K562 (cell line): ENCODE data around the gene AKT1. TPM values are rescaled to one million over a fixed set of nuclear protein-coding genes. Genes with fewer than 3 reads are reported as not detected.

ENCODE experiments used
- ATAC-seq: fragments of 200-7000 bp; cut with Tn5 transposase; 3 replicates; pipeline ENCODE4 v1.9.1; 2020; ENCODE audit warnings: moderate library complexity
- BruUV-seq: library from RNA; stranded (reverse); fragments of 400-500 nt; replicated peaks from 2 replicates; lab custom pipeline; 2021; lab: Mats Ljungman, UMichigan
- CTCF ChIA-PET: fragments of 300-600 bp; formaldehyde crosslinking; extraction: SDS; loops from one replicate; lab custom pipeline; 2021; ENCODE audit warnings: low intra/inter-chr PET ratio; lab: Yijun Ruan, JAX
- POLR2A ChIA-PET: fragments of 300-600, 350-650 bp; sonication (Branson Sonifier 250); formaldehyde crosslinking; extraction: SDS; loops from one replicate; lab custom pipeline; 2021; ENCODE audit warnings: antibody characterized with exemption, inconsistent platforms; lab: Yijun Ruan, JAX
- DNase-seq, 4 experiments: peaks; one replicate each; pipeline versions ENCODE4 v3.0.0 to v3.0.0-alpha.2; 2011 to 2018; ENCODE audit warnings: low spot score in 3 of 4, mixed read lengths in 3 of 4; ENCODE audit errors: extremely low read depth in 1 of 4
- FAIRE-seq: peaks from 2 replicates; lab custom pipeline; 2011; peaks lifted over from hg19 to GRCh38; lab: Jason Lieb, UNC
- H2AFZ ChIP-seq: 2 replicates; pipeline ENCODE4 v1.6.0; 2011; ENCODE audit warnings: low read depth, low read length, control low read depth, inconsistent platforms
- H3K27ac ChIP-seq: fragments of 200-600 bp; 3 replicates; pipeline ENCODE4 v1.8.0; 2011; ENCODE audit warnings: low read depth, mild to moderate bottlenecking, control low read depth, inconsistent platforms, low read length, moderate library complexity, mixed read lengths; ENCODE audit errors: extremely low read depth
- H3K27me3 ChIP-seq, 2 experiments: fragments of 300-600 bp in 1 of 2; 2 replicates in 1 of 2; 3 replicates in 1 of 2; pipeline versions ENCODE4 v1.6.0 to v1.8.0; 2011; ENCODE audit warnings: inconsistent platforms in 2 of 2, low read length in 2 of 2, mild to moderate bottlenecking in 1 of 2, mixed read lengths in 1 of 2, moderate library complexity in 1 of 2; ENCODE audit not compliant: control insufficient read depth in 2 of 2, insufficient read depth in 2 of 2
- H3K36me3 ChIP-seq: fragments of 300-600 bp; 3 replicates; pipeline ENCODE4 v1.8.0; 2011; ENCODE audit warnings: mild to moderate bottlenecking, low read length, inconsistent platforms; ENCODE audit not compliant: control insufficient read depth, insufficient read depth
- H3K4me1 ChIP-seq, 2 experiments: fragments of 200-600 bp in 1 of 2; replicated peaks in 1 of 2; 2 replicates in 1 of 2; 3 replicates in 1 of 2; pipeline versions ENCODE4 v1.5.1 to v1.8.0; 2011; ENCODE audit warnings: inconsistent platforms in 2 of 2, low read length in 2 of 2, mild to moderate bottlenecking in 1 of 2, mixed read lengths in 1 of 2, moderate library complexity in 1 of 2; ENCODE audit not compliant: control insufficient read depth in 2 of 2, insufficient read depth in 2 of 2
- H3K4me2 ChIP-seq: 2 replicates; pipeline ENCODE4 v1.6.1; 2011; ENCODE audit warnings: low read length, control low read depth, inconsistent platforms, mixed read lengths; ENCODE audit not compliant: insufficient read depth
- H3K4me3 ChIP-seq: fragments of 200-600 bp; sonication (generic), shearing (Covaris generic); 2 replicates; pipeline ENCODE4 v1.5.1; 2016; ENCODE audit warnings: control low read depth, inconsistent platforms
- H3K79me2 ChIP-seq: fragments of 200-600 bp; 3 replicates; pipeline ENCODE4 v1.8.0; 2011; ENCODE audit warnings: low read length, inconsistent platforms; ENCODE audit not compliant: control insufficient read depth, insufficient read depth
- H3K9ac ChIP-seq, 2 experiments: 2 replicates each; pipeline versions ENCODE4 v1.6.0 to v1.6.1; 2011; ENCODE audit warnings: low read depth in 2 of 2, low read length in 2 of 2, control low read depth in 1 of 2, inconsistent platforms in 1 of 2, mild to moderate bottlenecking in 1 of 2, mixed read lengths in 1 of 2; ENCODE audit not compliant: insufficient read depth in 1 of 2
- H3K9me1 ChIP-seq: one replicate; pipeline ENCODE4 v1.6.0; 2011; ENCODE audit warnings: inconsistent platforms, mild to moderate bottlenecking, low read length, moderate library complexity; ENCODE audit not compliant: control insufficient read depth, insufficient read depth
- H3K9me3 ChIP-seq: replicated peaks from 2 replicates; pipeline ENCODE4 v1.5.1; 2011; ENCODE audit warnings: low read depth, low read length, inconsistent platforms; ENCODE audit not compliant: control insufficient read depth, insufficient read depth
- H4K20me1 ChIP-seq: replicated peaks from 2 replicates; pipeline ENCODE4 v1.6.1; 2011; ENCODE audit warnings: low read length, inconsistent platforms, mixed read lengths; ENCODE audit not compliant: control insufficient read depth, insufficient read depth
- ATF3 ChIP-seq, 2 experiments: fragments of 450-650 bp in 1 of 2; sonication (generic) in 1 of 2; formaldehyde crosslinking in 1 of 2; IDR thresholded peaks in 1 of 2; conservative IDR thresholded peaks in 1 of 2; 2 replicates each; pipeline versions ENCODE4 v1.6.1 to v1.8.1; 2016 to 2023; ENCODE audit warnings: mild to moderate bottlenecking in 2 of 2, moderate library complexity in 2 of 2, inconsistent platforms in 1 of 2, missing genetic modification reagents in 1 of 2
- CHD1 ChIP-seq: fragments of 200-600 bp; sonication (generic); IDR thresholded peaks from one replicate; pipeline ENCODE4 v1.6.1; 2012; ENCODE audit warnings: mild to moderate bottlenecking, moderate library complexity, low read length, inconsistent platforms
- EGR1 ChIP-seq: fragments of 450-650 bp; conservative IDR thresholded peaks from 2 replicates; pipeline ENCODE4 v1.6.1; 2017; ENCODE audit warnings: mild to moderate bottlenecking
- PRPF4 ChIP-seq: fragments of 200-400 bp; formaldehyde crosslinking; IDR thresholded peaks from one replicate; pipeline ENCODE4 v1.6.1; 2017; ENCODE audit warnings: low read length, low read depth, mild to moderate bottlenecking; ENCODE audit not compliant: insufficient read depth, poor library complexity, severe bottlenecking
- SETDB1 ChIP-seq: IDR thresholded peaks from one replicate; pipeline ENCODE4 v1.6.1; 2012; ENCODE audit warnings: low read length, control low read depth, inconsistent platforms
- ZBTB2 ChIP-seq: fragments of 450-650 bp; IDR thresholded peaks from 2 replicates; pipeline ENCODE4 v1.6.1; 2016; ENCODE audit warnings: antibody characterized with exemption
- WGBS: fragments of 100-300 bp; shearing (Covaris generic); methylation state at CpG from one replicate; pipeline ENCODE4 v1.1.6; 2016; ENCODE audit warnings: low coverage, mixed read lengths; ENCODE audit not compliant: insufficient coverage; ENCODE audit errors: missing lambda C conversion rate; 5-methylcytosine and 5-hydroxymethylcytosine counted together
- in situ Hi-C: fragments of 300-500 bp; cut with MboI; formaldehyde crosslinking; loops from 4 replicates; pipeline ENCODE4 v1.15.0; 2018; ENCODE audit warnings: inconsistent platforms, mixed read lengths
- intact Hi-C: fragments of 100-400 bp; cut with micrococcal nuclease; formaldehyde crosslinking; loops from 2 replicates; pipeline ENCODE4 v1.14.2; 2022
- polyA plus RNA-seq, 8 experiments: library from polyadenylated mRNA; depleted of rRNA in 4 of 8; stranded (reverse) in 5 of 8; unstranded in 3 of 8; fragments of >200 nt; fragmentation: Nextera tagmentation in 2 of 8; fragmentation: Illumina TruSeq in 1 of 8; extraction: Ambion mirVana in 2 of 8; extraction: Trizol in 1 of 8; gene quantifications; 2 replicates each; pipeline versions ENCODE4 v1.2.1 to v1.2.3, GENCODE V29; 2011 to 2014; ENCODE audit warnings: inconsistent platforms in 1 of 8, missing spikeins in 1 of 8
- total RNA-seq, 7 experiments: library from RNA; depleted of rRNA in 6 of 7; stranded (reverse); fragments of >200 nt in 6 of 7; fragmentation: Illumina TruSeq in 2 of 7; extraction: Trizol in 2 of 7; gene quantifications; 2 replicates each; pipeline versions ENCODE4 v1.2.1 to v1.2.3, GENCODE V29; 2011 to 2021; ENCODE audit warnings: low replicate concordance in 1 of 7

The AKT1 gene
- total and polyA plus RNA-seq, 9 of the 15 experiments (the other 6 are each of a cell fraction or from before 2014, with no cell fraction given): 0.49 to 132 (median 75.1) TPM

GRCh38 chr14:104724407-104724980 lies 71.1 kb downstream of the AKT1 start:
- intact Hi-C loops: no loop called here
- ChIA-PET CTCF (no interaction called here), POLR2A (interaction anchor here (0.6 to 1.2 kb wide), 3 partner anchors 27 to 154 kb away, joined by 3 to 4 read pairs (median 3); no protein-coding TSS in a partner anchor)
- Histone ChIP-seq H3K4me1 (peaks cover 13 to 69% of the 10 kb centered on the region in 2 experiments), H3K9me3 (no peaks in the 10 kb centered on the region), H3K9ac (peak overlapping the region; percentile 72 to 94), H3K9me1 (peaks cover 4% of the 10 kb centered on the region), H4K20me1 (no peaks in the 10 kb centered on the region), H3K4me3 (peak overlapping the region; percentile 66), H3K27ac (peak overlapping the region; percentile 75), H3K27me3 (no peaks in the 10 kb centered on the region), H3K36me3 (no peaks in the 10 kb centered on the region)
- BruUV-seq: no TSS peak
- FAIRE-seq (no peak), ATAC-seq (peak; percentile 26)
- WGBS: 2% methylated on average over 9 of the region's 27 CpGs
- in situ Hi-C loops: no loop called here
- TF ChIP-seq CHD1 (peak; percentile 15), EGR1 (peak; percentile 95), PRPF4 (no peak), ATF3 (IDR thresholded peaks at IDR 0.05) (peak; percentile 18; the same call in 1 of the 2 replicates), ATF3 (CRISPR knock-in tag; conservative IDR thresholded peaks at IDR 0.05) (no peak), ZBTB2 (0 out of 2 replicates have a peak, but pooled peaks have one; percentile 23), SETDB1 (no peak)
- TF ChIP-seq, all 486 proteins: peak for 4
- peak; percentile 42 to 77 (median 65) for DNase-seq
- Histone ChIP-seq H3K4me2 (peak overlapping the region; percentile 76), H2AFZ (peak overlapping the region; percentile 45; the same call in 1 of the 2 replicates), H3K79me2 (peaks cover 13% of the 10 kb centered on the region)
